ENCODE data around the gene DCTN4. TPM values are rescaled to one million over a fixed set of nuclear protein-coding genes. Genes with fewer than 3 reads are reported as not detected.

Gene DCTN4
- total RNA-seq, 1 experiment from 2014 or later, result 66.8 TPM

DNA sequence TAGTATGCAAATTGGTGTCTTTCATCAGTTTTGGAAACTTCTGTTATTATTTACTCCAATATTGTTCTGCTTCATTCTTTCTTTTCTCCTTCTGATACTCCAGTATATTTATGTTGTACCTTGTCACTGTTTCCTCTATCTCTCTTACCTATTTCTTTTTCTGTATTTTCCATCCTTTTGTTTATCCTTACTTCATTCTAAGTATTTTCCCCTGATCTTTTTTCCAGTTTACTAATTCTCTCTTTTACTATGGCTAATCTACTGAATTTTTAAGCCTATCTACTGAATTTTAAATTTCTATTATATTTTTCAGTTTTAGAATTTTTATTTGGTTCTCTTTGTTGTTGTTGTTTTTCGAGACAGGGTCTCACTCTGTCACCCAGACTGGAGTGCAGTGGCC, 27.1 kb upstream of the DCTN4 start:
- BruUV-seq (replicated peaks), result no TSS peak
- ChIA-PET POLR2A (no interaction called here), CTCF (no interaction called here)
- Histone ChIP-seq H3K4me3 (ENCODE audit: low read depth in 2 of 2, low read length in 2 of 2) (no peak overlapping the region), H3K27me3 (ENCODE audit: control insufficient read depth, insufficient read depth, low read length) (no peaks in the 10 kb centered on the region), H3K4me1 (ENCODE audit: control insufficient read depth, insufficient read depth, low read length) (peaks cover 75% of the 10 kb centered on the region), H3K9me3 (ENCODE audit: control insufficient read depth, insufficient read depth, low read depth, low read length) (no peaks in the 10 kb centered on the region), H3K36me3 (ENCODE audit: control insufficient read depth, insufficient read depth, low read length) (no peaks in the 10 kb centered on the region), H3K27ac (ENCODE audit: low read length) (peak overlapping the region; percentile 18; the same call in 1 of the 2 replicates)
- DNase-seq (ENCODE audit: low read depth, low spot score) (no peak), ATAC-seq (no peak)
- no peak for TF ChIP-seq SIN3A (IDR thresholded peaks at IDR 0.05; ENCODE audit: borderline replicate concordance, insufficient read depth, low read depth, low read length)
- TF ChIP-seq, protein P1, sequence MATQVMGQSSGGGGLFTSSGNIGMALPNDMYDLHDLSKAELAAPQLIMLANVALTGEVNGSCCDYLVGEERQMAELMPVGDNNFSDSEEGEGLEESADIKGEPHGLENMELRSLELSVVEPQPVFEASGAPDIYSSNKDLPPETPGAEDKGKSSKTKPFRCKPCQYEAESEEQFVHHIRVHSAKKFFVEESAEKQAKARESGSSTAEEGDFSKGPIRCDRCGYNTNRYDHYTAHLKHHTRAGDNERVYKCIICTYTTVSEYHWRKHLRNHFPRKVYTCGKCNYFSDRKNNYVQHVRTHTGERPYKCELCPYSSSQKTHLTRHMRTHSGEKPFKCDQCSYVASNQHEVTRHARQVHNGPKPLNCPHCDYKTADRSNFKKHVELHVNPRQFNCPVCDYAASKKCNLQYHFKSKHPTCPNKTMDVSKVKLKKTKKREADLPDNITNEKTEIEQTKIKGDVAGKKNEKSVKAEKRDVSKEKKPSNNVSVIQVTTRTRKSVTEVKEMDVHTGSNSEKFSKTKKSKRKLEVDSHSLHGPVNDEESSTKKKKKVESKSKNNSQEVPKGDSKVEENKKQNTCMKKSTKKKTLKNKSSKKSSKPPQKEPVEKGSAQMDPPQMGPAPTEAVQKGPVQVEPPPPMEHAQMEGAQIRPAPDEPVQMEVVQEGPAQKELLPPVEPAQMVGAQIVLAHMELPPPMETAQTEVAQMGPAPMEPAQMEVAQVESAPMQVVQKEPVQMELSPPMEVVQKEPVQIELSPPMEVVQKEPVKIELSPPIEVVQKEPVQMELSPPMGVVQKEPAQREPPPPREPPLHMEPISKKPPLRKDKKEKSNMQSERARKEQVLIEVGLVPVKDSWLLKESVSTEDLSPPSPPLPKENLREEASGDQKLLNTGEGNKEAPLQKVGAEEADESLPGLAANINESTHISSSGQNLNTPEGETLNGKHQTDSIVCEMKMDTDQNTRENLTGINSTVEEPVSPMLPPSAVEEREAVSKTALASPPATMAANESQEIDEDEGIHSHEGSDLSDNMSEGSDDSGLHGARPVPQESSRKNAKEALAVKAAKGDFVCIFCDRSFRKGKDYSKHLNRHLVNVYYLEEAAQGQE (IDR thresholded peaks at IDR 0.05; ENCODE audit: insufficient read depth in 1 of 2, low read depth in 2 of 2, low read length in 1 of 2), result no peak
- no peak for TF ChIP-seq TCF7L2 (IDR thresholded peaks at IDR 0.05; ENCODE audit: low read depth, low read length)
- no peak for TF ChIP-seq POLR2AphosphoS5 (IDR thresholded peaks at IDR 0.05; ENCODE audit: low read depth, low read length)
- TF ChIP-seq, protein P2, sequence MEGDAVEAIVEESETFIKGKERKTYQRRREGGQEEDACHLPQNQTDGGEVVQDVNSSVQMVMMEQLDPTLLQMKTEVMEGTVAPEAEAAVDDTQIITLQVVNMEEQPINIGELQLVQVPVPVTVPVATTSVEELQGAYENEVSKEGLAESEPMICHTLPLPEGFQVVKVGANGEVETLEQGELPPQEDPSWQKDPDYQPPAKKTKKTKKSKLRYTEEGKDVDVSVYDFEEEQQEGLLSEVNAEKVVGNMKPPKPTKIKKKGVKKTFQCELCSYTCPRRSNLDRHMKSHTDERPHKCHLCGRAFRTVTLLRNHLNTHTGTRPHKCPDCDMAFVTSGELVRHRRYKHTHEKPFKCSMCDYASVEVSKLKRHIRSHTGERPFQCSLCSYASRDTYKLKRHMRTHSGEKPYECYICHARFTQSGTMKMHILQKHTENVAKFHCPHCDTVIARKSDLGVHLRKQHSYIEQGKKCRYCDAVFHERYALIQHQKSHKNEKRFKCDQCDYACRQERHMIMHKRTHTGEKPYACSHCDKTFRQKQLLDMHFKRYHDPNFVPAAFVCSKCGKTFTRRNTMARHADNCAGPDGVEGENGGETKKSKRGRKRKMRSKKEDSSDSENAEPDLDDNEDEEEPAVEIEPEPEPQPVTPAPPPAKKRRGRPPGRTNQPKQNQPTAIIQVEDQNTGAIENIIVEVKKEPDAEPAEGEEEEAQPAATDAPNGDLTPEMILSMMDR (IDR thresholded peaks at IDR 0.05), result no peak
- in situ Hi-C loops (cut with HindIII; ENCODE audit: low pct_unique_long_range_greater_than_20kb, low sequenced_read_pairs), result no loop called here
- intact Hi-C loops (cut with micrococcal nuclease; ENCODE audit: unreplicated experiment), result no loop called here

DNA sequence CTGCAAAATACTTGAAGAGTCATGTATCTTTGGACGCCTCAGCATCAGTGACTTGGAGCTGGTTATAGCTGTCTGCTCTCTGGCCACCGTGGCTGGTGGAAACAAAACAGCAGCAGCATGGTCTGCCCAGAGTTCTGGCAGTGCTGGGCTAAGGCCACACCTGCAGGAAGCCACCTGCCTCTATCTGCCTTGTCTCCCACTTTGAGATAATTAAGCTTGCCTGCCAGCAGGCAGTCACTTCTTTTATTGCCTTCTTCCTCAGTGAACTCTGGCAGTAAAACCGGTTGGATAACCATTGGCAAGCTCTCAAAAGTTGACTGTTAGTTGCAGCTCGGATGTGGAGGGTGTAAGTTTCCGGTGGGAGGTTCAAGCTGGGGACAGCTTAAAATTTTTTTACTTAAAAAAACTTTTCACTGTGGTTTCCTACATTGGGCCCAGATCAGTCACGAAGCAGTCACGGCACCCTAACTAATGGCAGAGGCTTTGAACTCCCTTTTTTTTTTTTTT, 24.7 kb upstream of the DCTN4 start:
- Histone ChIP-seq H3K27me3 (ENCODE audit: control insufficient read depth, insufficient read depth, low read length) (no peaks in the 10 kb centered on the region), H3K4me3 (ENCODE audit: low read depth in 2 of 2, low read length in 2 of 2) (peak overlapping the region in 1 of 2 experiments; percentile 32; a peak in 2 of 4 replicates), H3K4me1 (ENCODE audit: control insufficient read depth, insufficient read depth, low read length) (peaks cover 63% of the 10 kb centered on the region), H3K27ac (ENCODE audit: low read length) (peak overlapping the region; percentile 86), H3K36me3 (ENCODE audit: control insufficient read depth, insufficient read depth, low read length) (peaks cover 2% of the 10 kb centered on the region; the same call in 1 of the 2 replicates), H3K9me3 (ENCODE audit: control insufficient read depth, insufficient read depth, low read depth, low read length) (no peaks in the 10 kb centered on the region)
- in situ Hi-C loops (cut with HindIII; ENCODE audit: low pct_unique_long_range_greater_than_20kb, low sequenced_read_pairs) (no loop called here), intact Hi-C loops (cut with micrococcal nuclease; ENCODE audit: unreplicated experiment) (no loop called here)
- ChIA-PET CTCF (interaction anchor here (0.7 kb wide), 1 partner anchor 51 kb away, joined by 11 read pairs; no protein-coding TSS in a partner anchor), POLR2A (interaction anchor here (0.6 to 0.8 kb wide), 3 partner anchors 25 to 829 kb away, joined by 3 to 4 read pairs (median 4); partner anchors contain the start of gene DCTN4)
- no peak for DNase-seq (ENCODE audit: low read depth, low spot score)
- no TSS peak for BruUV-seq (replicated peaks)
- ATAC-seq, result peak; percentile 54
- TF ChIP-seq, protein P2 (IDR thresholded peaks at IDR 0.05), result no peak
- TF ChIP-seq POLR2AphosphoS5 (IDR thresholded peaks at IDR 0.05; ENCODE audit: low read depth, low read length) (peak; percentile 71), SIN3A (IDR thresholded peaks at IDR 0.05; ENCODE audit: borderline replicate concordance, insufficient read depth, low read depth, low read length) (0 out of 2 replicates have a peak, but pooled peaks have one; percentile 51), TCF7L2 (IDR thresholded peaks at IDR 0.05; ENCODE audit: low read depth, low read length) (peak; percentile 67; the same call in 1 of the 2 replicates)
- TF ChIP-seq, protein P1 (IDR thresholded peaks at IDR 0.05; ENCODE audit: insufficient read depth in 1 of 2, low read depth in 2 of 2, low read length in 1 of 2), result no peak

Measured in Panc1 (cell line).